ENCODE data around the gene PDK2.
A peak's percentile ranks its signal among the peaks of the same experiment; 100 is the strongest.

PDK2 gene

DNA sequence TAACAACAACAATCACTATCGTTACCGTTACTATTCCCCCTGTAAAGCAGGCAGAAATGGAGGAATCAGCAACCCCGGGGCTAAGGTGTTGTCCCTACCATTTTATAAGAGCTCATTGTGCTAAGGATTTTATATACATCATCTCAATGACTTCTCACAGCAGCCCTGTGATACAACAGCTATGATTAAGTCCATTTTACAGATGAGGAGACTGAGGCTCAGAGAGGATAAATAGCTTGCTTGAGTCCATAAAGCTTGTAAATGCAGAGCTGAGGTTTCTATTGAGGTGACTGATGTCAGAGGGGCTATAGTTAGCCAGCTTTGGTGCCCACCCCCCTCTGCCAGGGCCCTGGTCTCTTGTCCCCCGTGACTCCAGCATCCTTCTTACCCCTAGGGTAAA lies 16.7 kb upstream of the PDK2 start:
- DNase-seq (ENCODE audit: low read depth in 2 of 2) = no peak

DNA sequence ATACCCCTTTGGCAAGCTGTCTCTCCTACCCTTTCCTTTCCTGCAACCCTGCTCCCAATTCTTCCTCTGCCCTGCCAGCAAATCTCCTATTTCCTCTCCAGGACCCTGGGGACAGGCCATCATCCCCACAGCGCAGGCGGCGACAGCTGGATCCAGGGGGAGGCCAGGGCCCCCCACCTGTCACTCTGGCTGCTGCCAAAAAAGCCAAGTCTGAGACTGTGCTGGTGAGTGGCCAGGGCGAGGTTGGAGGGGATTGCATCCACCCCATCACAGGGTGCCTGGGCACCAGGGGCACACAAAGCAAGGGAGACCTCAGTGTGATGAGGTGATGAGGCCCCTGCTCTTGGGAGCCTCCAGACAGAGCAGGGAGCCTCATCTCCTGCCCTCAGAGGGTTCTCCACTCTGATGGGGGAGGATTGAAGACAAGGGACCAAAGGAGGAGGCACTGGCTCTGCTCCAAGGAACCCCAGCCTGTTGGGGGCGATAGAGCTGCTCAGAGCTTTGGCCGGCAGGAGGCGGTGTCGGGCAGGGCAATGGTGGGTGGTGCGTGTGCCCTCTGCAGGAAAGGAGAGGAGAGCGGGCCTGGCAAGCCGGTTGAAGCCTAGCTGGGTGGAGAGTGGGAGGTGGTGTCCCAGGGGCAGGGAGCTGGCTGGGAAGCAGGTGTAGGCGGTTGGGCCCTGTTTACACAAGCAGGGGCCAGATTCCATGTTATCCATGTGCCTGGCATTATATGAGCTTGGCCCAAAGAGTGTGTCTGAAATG lies 15.6 kb upstream of the PDK2 start:
- DNase-seq (ENCODE audit: low read depth in 2 of 2) = no peak

DNA sequence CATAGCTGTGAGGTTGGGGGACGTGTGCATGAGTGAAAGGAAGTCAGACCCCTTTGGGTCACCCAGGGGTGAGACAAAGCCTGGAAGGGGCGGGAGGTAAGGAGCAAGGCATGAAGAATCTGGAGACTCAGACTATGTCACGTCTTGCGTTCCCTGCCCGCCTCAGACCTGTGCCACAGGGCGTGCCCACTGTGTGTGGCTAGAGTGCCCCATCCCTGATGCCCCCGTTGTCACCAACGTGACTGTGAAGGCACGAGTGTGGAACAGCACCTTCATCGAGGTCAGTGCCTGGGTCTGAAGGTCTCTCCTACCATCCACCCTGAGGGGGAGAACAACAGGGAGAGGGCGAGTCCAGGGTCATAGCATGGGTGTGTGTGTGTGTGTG lies 15.1 kb upstream of the PDK2 start:
- no peak for DNase-seq (ENCODE audit: low read depth in 2 of 2)

DNA sequence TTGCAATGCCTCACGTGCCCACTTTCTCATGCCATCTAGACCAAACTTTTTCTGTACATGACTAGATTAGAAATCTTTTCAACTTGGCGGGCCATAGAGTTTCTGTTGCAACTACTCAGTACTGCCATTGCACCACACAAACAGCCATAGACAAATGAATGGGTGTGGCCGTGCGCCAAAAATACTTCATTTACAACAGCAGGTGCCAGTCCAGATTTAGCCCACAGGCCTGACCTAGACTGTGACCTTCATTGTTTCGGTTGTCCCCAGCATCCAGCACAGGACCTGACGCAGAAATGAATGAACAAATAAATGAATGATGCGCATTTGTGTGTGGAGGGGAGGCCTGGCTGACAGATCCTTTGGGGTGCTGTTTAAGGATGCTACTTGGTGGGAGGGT lies 14.3 kb upstream of the PDK2 start:
- no peak for DNase-seq (ENCODE audit: low read depth in 2 of 2)

DNA sequence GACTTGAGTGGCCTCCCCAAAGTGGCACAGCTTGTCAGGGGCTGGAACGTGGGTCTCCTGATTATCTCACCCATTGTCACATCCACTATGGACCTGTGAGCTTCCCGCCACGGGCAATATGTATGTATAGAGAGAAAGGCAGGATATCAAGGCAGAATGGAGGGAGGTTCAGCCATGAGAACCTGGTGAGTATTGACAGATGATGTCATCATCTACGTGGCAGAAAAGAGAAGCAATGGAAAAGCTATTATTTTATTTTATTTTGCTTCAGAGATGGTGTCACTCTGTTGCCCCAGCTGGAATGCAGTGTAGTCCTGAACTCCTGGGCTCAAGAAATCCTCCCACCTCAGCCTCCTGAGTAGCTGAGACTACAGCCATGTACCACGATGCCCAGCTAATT lies 13.4 kb upstream of the PDK2 start:
- no peak for DNase-seq (ENCODE audit: low read depth in 2 of 2)

DNA sequence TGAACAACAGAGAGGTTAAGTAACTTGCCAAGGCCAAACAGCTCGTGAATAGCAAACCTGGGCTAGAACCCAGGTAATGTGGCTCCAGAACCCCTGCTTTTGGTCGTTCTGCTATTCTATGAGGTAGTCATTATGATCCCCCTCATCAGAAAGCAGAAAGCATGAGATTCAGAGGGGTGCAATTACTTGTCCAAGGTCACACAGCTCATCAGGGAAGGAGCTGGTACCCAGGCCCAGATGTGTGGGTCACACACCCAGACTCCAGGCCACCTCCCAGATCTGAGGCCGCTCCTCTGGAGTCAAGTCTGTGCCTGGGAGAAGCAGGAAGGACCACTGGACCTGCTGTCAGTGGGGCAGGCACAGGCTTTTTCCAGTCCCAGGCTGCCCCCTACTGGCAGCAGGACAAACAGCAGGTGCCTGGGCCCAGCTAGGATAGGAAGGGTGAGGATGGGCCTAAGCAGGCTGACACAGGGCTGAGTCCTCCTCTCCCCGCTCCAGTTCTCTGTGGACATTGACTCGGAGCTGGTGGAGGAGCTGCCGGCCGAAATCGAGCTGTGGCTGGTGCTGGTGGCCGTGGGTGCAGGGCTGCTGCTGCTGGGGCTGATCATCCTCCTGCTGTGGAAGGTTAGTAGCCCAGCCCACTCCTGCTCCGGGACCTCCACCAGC lies 7.8 kb upstream of the PDK2 start:
- DNase-seq (ENCODE audit: low read depth in 2 of 2) = peak; percentile 50 to 52

DNA sequence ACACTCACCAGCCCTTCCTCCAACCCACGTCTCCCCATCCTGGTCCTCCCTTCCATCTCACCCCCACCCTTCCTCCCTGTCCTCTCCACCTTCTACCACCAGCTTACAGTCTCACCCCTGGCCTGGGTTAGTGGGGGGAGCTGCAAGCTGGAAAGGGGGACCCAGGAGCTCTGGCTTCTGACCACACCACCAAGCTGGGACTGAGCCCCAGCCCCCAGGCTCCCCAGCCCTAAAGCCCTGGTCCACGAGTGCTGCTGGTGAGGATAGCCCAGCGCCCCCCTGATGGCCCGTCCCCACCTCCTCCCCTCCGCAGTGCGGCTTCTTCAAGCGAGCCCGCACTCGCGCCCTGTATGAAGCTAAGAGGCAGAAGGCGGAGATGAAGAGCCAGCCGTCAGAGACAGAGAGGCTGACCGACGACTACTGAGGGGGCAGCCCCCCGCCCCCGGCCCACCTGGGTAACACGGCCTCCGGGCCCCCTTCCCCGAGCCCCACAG lies 7.2 kb upstream of the PDK2 start:
- DNase-seq (ENCODE audit: low read depth in 2 of 2) = no peak

DNA sequence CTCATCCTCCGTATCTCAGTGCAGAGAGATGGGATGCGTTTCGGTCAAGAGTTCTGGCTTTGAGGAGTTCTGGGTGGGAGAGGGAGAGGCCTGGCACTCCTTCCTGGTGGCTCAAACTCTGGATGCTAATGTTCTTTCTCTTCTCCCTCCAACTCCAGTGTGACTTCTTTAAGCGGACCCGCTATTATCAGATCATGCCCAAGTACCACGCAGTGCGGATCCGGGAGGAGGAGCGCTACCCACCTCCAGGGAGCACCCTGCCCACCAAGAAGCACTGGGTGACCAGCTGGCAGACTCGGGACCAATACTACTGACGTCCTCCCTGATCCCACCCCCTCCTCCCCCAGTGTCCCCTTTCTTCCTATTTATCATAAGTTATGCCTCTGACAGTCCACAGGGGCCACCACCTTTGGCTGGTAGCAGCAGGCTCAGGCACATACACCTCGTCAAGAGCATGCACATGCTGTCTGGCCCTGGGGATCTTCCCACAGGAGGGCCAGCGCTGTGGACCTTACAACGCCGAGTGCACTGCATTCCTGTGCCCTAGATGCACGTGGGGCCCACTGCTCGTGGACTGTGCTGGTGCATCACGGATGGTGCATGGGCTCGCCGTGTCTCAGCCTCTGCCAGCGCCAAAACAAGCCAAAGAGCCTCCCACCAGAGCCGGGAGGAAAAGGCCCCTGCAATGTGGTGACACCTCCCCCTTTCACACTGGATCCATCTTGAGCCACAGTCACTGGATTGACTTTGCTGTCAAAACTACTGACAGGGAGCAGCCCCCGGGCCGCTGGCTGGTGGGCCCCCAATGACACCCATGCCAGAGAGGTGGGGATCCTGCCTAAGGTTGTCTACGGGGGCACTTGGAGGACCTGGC lies 6.0 kb upstream of the PDK2 start:
- DNase-seq (ENCODE audit: low read depth in 2 of 2) = no peak

DNA sequence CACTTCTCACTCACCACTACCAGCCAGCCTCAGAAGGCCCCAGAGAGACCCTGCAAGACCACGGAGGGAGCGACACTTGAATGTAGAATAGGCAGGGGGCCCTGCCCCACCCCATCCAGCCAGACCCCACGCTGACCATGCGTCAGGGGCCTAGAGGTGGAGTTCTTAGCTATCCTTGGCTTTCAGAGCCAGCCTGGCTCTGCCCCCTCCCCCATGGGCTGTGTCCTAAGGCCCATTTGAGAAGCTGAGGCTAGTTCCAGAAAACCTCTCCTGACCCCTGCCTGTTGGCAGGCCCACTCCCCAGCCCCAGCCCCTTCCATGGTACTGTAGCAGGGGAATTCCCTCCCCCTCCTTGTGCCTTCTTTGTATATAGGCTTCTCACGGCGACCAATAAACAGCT lies 5.1 kb upstream of the PDK2 start:
- no peak for DNase-seq (ENCODE audit: low read depth in 2 of 2)

DNA sequence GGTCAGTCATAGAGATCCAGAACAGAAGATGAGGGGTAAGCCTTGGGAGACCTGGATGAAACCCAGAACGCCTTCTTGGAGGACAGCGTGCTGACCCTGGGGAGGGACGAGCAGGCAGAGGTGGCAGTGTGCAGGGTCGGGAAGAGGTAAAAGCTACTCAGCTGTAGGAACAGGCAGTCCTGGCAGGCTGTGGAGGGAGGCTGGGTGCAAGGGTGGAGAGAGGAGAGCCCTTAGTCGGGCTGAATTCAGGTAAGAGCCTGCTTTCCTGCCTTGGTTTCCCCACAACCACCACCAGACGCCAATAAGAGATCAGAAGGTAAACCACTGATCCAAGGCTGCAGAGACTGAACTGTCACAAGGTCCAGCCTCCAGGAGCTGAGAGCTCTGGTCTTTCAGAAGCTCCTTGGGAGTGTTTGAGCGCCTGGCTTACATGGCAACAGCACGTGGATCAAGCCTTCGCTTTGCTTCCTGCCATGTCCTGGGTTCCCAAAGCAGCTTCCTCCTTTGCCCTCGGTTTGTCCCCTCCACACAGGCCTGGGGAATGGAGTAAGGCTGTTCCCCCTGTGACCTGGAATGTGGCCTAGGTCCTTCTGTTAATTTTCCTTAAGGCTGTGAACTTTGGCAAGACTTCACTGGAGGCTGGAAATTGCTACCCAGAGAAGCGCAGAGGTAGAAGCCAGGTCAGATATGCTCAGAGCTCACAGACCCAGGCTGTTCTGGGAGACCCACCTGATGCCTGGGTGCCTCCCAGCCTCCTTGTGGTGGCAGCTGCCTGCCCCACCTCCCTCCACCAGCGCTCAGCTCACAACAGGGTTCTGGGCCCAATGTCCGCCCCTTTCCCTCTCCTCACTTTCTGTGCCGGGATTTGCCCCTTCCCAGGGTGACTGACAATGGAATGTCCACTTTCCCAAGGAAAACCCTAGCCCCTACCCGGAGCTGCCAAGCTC lies 3.9 kb upstream of the PDK2 start:
- DNase-seq (ENCODE audit: low read depth in 2 of 2) = no peak

DNA sequence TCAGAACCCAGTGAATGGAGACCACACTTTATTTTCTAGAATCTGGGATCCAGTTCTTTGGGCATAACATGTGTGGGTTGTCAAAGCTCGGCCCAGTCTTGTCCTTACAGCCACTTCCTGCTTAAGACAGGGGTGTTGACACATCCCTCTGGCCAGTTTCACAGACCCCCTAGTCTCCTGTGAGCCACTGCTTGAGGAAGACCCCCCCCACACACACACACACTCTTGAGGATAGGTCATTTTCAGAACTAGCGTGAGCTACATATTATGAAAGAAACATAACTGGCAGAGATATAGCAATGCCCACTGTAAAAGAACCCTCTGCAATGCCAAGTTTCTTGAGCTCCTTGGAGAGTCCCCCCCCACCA lies 3.2 kb upstream of the PDK2 start:
- DNase-seq (ENCODE audit: low read depth in 2 of 2) = no peak

DNA sequence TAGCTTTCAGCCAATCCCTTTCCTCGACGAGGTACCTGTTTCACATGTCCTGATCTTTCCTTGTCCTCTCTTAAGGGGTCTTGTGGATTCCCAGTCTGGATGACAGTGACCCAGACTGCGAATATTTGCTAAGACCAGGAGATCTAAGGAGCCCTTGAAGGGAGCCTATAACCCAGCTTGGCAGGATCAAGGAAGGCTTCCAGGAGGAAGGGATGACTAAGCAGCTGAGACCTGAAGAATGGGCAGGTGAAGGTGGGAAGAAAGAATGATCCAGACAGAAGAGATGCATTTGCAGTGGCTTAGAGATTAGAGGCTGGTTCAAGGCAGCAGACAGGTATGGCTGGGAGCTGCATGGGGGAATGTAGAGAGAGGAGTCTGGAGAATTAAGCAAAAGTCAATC lies 1.9 kb upstream of the PDK2 start:
- DNase-seq (ENCODE audit: low read depth in 2 of 2) = no peak

DNA sequence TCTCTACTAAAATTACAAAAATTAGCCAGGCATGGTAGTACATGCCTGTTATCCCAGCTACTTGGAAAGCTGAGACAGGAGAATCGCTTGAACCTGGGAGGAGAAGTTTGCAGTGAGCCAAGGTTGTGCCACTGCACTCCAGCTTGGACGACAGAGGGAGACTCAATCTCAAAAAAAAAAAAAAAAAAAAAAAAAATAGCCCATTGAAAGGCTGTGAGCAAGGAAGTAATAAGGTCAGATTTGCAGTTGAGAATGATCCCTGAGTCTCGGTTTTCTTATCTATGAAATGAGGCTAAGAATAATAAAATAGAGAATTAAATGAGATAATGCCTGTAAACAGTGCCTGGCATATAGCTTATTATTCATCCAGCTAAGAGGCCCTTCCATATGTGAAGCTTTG lies 1.3 kb upstream of the PDK2 start:
- DNase-seq (ENCODE audit: low read depth in 2 of 2) = no peak

DNA sequence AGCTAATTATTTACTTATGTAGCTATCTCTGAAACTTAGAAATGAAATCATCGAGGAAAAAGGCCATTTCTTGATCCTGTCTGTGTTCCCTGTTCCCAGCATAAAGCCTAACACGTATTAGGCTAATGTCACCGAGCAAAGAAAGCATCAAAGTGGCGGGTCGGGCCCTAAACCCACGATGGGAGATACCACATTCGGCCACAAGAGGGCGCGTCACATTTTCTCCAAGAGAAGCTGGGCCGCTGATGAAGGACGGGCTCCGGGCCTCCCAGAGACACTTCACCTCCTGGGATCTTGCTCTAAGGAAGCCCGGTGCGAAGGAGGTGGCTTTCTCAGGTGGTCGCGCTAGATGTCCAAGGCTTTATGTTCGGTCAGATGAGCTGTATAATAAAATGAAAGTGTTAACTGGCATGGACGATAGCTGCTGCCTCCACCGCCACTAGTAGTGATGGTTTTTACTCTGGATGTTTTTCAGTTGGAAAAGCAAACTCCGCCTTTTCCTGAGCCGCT lies 853 bp upstream of the PDK2 start:
- DNase-seq (ENCODE audit: low read depth in 2 of 2) = peak; percentile 78 to 80

DNA sequence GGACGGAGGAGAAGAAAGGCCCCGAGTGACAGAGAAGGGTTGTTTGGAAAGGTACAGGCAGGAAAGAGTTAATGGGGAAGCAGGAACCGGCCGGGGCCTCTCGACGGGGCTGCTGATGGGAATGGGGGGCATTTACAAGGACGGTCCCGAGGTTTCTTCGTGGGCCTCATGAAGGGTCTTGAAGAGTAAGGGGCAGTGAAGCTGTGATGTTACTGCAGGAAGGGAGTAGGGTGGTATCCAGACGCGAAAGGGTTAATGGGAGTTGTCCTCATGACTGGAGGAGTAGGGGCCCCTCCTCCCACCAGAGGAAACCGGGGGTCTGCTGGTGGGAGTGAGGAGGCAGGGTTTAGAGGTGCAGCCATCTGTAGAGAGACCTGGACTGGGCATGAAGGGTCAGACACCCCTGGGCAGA lies 481 bp downstream of the PDK2 start:
- DNase-seq (ENCODE audit: low read depth in 2 of 2) = no peak

DNA sequence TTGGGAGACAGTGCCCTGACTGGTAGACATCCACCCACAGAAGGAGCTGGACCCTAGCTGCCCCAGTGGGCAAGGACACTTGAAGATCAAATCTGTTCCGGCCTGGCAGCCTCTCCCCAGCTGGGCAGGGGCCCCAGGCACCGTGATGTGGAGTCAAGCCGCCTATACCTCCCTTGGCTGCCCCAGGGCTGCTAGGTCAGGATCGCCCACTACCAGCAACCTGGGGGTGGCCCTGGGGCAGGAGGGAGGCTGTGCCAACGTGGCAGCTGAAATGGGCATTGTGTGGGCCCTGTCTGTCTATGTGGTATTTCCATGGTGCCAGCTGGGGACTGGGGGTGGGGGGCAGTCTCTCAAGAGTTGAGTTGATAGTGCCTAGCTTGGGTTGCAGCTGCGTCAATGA lies 941 bp downstream of the PDK2 start:
- no peak for DNase-seq (ENCODE audit: low read depth in 2 of 2)

DNA sequence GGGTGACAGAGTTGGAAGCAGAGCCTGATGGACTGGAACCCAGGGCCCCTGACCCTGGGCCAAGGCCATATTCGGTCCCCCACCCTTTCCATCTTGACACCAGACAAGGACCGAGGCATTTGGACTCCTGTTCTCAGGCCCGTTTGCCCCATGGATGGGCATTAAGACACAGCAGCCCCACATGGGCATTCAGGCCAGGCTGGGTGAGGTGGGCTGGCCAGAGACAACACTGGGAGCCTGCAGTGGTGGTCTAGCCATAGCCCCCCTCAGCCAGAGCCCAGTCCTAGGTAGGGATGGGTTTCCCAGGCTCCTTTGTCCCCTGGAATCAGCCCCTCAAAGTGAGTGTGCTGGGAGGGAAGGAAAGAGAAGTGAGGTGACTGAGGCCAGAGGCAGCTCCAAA lies 1.6 kb downstream of the PDK2 start:
- no peak for DNase-seq (ENCODE audit: low read depth in 2 of 2)

DNA sequence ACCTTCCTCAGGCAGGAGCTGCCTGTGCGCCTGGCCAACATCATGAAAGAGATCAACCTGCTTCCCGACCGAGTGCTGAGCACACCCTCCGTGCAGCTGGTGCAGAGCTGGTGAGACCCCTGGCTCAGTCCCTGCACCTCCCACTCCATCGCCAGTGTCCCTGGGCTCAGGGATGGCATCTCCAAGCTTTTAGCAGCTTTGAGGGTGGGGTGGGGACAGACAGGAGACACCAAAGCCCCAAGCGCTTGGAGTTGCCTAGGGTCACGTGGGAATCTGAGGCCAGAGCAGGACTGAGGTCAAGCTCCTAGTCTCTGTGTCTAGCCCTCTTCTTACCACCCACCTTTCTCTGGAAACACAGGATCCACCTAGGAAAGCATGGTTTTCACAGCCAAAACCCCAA lies 2.3 kb downstream of the PDK2 start:
- DNase-seq (ENCODE audit: low read depth in 2 of 2) = no peak

DNA sequence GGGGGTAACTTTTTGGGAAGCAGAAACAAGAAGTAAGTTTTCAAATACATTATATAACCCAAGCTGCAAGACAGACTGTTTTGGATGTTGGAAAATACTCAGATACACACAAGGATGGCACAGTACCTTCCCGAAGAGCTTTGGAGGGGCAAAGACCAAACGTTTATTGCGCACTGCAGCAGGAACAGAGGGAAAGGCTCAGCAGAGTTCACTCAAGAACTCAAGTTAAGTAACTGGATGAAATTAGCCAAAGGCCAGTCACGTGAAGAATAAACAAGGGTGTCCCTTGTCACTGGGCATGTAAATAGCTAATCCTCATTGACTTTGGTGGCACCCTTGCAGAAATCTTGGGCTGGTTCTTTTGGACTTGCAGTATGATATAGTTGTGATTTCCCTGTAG lies 2.8 kb downstream of the PDK2 start:
- no peak for DNase-seq (ENCODE audit: low read depth in 2 of 2)

DNA sequence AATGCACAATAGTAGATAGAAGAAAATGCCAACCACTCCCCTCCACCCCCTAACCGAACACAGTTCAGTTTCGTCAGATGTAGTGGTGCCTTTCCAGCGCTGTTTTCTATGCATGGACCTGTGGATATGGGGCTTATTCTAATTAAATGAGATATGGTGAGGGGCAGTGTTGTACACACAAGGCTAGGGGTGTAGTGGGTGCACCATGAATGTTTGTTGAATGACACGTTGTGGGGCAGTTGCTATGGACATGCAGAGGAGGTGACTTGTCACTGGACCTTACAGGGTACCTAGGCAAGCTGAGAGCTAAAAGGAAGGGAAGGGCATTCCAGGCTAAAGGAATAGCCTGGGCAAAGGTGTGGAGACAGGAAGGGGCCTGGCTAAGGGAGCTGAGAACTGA lies 3.4 kb downstream of the PDK2 start:
- DNase-seq (ENCODE audit: low read depth in 2 of 2) = no peak

DNA sequence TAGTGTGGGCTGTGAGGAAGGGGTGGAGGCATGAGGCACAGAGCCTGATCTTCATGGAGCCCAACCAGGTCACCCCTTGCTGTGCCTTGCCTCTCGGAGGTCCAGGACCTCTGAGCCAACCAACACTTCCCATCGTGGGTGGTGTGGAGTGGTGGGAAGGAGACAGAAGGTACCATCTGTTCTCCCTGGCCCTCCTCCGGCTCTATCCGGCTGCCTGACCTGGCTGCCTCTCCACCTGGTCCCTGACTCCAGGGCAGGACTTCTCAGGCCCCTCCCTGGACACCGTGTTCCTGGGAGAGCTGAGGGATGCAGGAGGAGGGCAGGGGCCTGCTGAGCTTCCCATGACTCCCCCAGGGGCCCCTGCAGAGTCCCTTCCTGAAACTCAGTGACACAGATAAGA lies 3.9 kb downstream of the PDK2 start:
- DNase-seq (ENCODE audit: low read depth in 2 of 2) = no peak
